Stomach smooth muscle (tissue), 2 donors: Measurements from ENCODE around the gene ELFN1.

Source experiments
- H3K27ac ChIP-seq: one replicate; pipeline ENCODE4 v1.7.0; 2013; ENCODE audit warnings: mild to moderate bottlenecking, low read length, inconsistent platforms
- H3K27me3 ChIP-seq, 2 donors: one replicate each; pipeline ENCODE4 v1.7.0; 2013; ENCODE audit warnings: low read length in 2 of 2; ENCODE audit not compliant: insufficient read depth in 2 of 2, control insufficient read depth in 1 of 2
- H3K36me3 ChIP-seq, 2 donors: one replicate each; pipeline ENCODE4 v1.7.0; 2013; ENCODE audit warnings: low read length in 2 of 2; ENCODE audit not compliant: control insufficient read depth in 2 of 2, insufficient read depth in 2 of 2
- H3K4me1 ChIP-seq: one replicate; pipeline ENCODE4 v1.7.0; 2013; ENCODE audit warnings: low read length; ENCODE audit not compliant: control insufficient read depth, insufficient read depth
- H3K4me3 ChIP-seq, 2 donors: one replicate each; pipeline ENCODE4 v1.7.0; 2013; ENCODE audit warnings: low read length in 2 of 2
- H3K9ac ChIP-seq, 2 donors: one replicate each; pipeline ENCODE4 v1.7.0; 2013; ENCODE audit warnings: low read length in 2 of 2, mild to moderate bottlenecking in 1 of 2
- H3K9me3 ChIP-seq, 2 donors: one replicate each; pipeline ENCODE4 v1.7.0; 2013; ENCODE audit warnings: low read length in 2 of 2; ENCODE audit not compliant: control insufficient read depth in 2 of 2
- donor health status: healthy.
- donor health status: Pancreatic carcinoma.

Gene ELFN1

DNA sequence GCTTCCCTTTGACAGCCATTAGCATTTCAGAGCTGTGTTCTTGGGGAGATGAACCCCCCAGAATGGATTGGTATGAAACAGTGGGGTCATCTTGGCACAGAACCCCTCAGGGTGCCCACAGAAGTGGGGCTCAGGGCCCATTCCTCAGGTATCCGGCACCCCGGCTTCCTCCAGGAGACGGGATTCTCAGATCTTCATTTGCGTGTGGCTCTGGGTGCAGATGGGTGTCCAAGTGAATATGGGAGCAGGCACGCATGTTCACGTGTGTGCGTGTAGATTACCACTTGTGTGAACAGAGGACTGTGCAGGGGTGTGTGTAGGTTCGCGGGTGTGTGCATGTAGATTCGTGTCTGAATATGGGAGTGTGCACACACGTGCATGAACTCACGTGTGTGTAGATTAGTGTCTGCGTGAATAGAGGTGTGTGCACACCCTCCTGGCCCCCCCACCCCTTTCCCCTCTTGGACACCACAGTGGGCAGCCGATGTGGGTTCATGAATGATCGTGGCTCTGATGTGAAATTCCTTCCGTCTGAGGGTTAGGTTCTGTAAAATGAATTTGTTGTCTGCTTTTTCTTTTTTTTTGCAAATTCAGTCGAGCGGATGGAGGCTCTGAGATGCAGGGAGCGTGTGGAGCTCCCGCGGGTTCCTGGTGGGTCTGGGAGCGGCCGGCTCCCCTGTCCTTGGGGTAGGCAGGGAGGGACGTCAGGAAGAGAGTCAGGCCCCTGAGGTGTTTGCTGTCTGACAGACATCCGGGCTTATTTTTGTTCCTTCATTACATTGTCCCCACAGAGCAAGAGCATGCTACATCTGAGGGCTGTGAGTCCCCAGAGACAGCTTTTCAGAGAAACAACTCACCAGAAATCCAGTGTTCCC is 7.4 kb downstream of the ELFN1 start:
- Histone ChIP-seq H3K9ac (no peak overlapping the region), H3K27ac (no peak overlapping the region), H3K4me1 (no peaks in the 10 kb centered on the region), H3K4me3 (no peak overlapping the region), H3K27me3 (peaks cover 16 to 32% of the 10 kb centered on the region in 2 donors), H3K36me3 (no peaks in the 10 kb centered on the region), H3K9me3 (no peaks in the 10 kb centered on the region)

DNA sequence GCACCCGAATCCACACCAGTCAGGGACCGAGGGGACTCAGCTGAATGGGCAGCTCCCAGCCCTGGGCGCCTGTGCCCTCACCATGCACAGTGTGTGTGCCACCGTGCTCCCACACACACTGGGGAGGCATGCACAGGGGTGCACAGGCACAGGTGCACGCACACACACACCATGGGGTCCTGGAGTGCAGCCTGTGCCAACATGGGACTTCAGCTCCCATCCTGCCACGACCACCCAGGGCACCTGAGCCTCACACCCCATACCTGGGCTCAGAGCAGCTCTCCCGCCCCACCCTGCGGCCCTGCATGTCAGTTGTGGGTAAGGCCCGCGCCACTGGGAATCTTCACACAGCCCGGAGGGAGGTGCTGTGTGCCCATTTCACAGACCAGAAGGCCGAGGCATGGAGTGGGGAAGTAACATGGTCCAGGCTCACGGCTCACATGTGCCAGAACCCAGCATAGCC is 8.0 kb downstream of the ELFN1 start:
- no peak overlapping the region for H3K27ac ChIP-seq
- H3K9me3 ChIP-seq = no peaks in the 10 kb centered on the region
- H3K27me3 ChIP-seq = peaks cover 16 to 25% of the 10 kb centered on the region in 2 donors
- H3K4me3 ChIP-seq = no peak overlapping the region
- H3K9ac ChIP-seq = no peak overlapping the region
- H3K36me3 ChIP-seq = no peaks in the 10 kb centered on the region
- H3K4me1 ChIP-seq = no peaks in the 10 kb centered on the region

- Histone ChIP-seq H3K27ac (no peak overlapping the region), H3K4me3 (no peak overlapping the region), H3K9ac (no peak overlapping the region), H3K36me3 (no peaks in the 10 kb centered on the region), H3K9me3 (peaks cover 0 to 2% of the 10 kb centered on the region in 2 donors), H3K27me3 (peaks cover 15 to 22% of the 10 kb centered on the region in 2 donors), H3K4me1 (no peaks in the 10 kb centered on the region)
Measured at GRCh38 chr7:1678571-1679325, 8.7 kb downstream of the ELFN1 start.

- no peaks in the 10 kb centered on the region for H3K4me1 ChIP-seq
- H3K9me3 ChIP-seq = peaks cover 4 to 6% of the 10 kb centered on the region in 2 donors
- H3K36me3 ChIP-seq = no peaks in the 10 kb centered on the region
Measured at GRCh38 chr7:1679326-1679965, 9.4 kb downstream of the ELFN1 start.

DNA sequence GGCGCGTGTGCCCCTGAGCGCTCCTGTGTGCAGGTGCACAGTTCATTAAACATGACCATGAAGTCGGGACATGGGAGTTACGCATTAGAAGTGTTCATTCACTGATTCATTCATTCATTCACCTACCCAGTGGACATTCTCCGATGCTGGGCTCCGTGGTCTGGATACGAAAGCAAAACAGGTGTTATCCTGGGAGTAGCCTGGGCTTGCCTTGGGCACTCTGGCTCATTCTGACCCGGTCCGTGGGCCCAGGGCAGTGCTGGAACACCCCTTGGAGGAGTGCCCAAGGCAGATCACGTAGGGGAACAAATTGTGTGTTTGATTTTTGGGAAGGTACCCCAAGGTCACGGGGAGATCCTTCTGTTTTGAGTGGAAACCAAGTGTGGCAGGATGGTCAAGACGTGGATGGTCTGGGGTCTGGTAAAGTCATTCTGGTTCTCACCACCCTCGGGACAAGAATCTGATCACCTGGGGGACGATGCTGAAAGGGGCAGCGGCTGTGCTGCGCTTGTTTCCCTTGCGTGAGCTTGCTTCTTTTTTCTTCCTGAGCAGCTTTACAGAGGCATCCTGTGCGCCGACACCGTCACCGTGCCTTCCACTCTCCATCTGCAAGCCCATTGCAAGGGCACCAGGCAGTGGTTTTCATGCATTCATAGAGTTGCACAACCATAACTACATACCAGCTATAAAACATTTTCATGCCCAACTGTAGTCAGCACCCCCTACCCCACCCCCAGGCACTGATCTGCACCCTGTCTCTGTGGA is 10.1 kb downstream of the ELFN1 start:
- no peak overlapping the region for H3K27ac ChIP-seq
- H3K27me3 ChIP-seq = peaks cover 8 to 10% of the 10 kb centered on the region in 2 donors
- peaks cover 4 to 6% of the 10 kb centered on the region in 2 donors for H3K9me3 ChIP-seq
- no peaks in the 10 kb centered on the region for H3K4me1 ChIP-seq
- H3K36me3 ChIP-seq = no peaks in the 10 kb centered on the region
- H3K9ac ChIP-seq = no peak overlapping the region
- H3K4me3 ChIP-seq = no peak overlapping the region

More at GRCh38 chr7:1679326-1679965, 9.4 kb downstream of the ELFN1 start:
- H3K27me3 ChIP-seq = peaks cover 9 to 15% of the 10 kb centered on the region in 2 donors
- H3K27ac ChIP-seq = no peak overlapping the region
- H3K4me3 ChIP-seq = no peak overlapping the region
- no peak overlapping the region for H3K9ac ChIP-seq

GRCh38 chr7:1681581-1681980 is 11.5 kb downstream of the ELFN1 start:
- no peak overlapping the region for H3K27ac ChIP-seq
- no peaks in the 10 kb centered on the region for H3K4me1 ChIP-seq
- peaks cover 0 to 2% of the 10 kb centered on the region in 2 donors for H3K27me3 ChIP-seq
- no peak overlapping the region for H3K9ac ChIP-seq
- H3K4me3 ChIP-seq = no peak overlapping the region
- H3K36me3 ChIP-seq = no peaks in the 10 kb centered on the region
- H3K9me3 ChIP-seq = peaks cover 4 to 6% of the 10 kb centered on the region in 2 donors

DNA sequence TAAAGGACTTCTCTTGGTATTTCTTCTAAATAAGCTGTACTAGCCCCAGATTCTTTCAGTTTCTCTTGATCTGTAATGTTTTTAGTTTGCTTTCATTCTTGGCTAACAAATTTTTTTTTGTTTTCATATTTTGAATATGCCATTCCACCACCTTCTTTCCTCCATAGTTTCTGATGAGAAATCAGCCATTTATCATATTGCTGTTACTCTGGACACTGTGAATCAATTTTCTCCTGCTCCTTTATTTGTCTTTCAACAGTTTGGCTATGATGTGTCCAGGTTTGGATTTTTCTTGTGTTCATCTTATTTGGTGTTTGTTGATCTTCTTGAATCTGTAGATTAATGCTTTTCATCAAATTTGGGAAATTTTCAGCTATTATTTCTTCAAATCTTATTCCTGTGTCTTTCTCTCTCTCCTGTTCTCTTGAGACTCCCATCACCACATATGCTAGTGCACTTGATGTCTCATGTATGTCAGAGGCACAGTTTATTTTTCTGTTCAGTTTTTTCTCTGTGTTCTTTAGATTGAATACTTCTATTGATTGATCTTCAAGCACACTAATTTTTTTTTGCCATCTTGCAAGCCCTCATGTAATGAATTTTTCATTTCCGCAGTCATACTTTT is 15.0 kb downstream of the ELFN1 start:
- no peaks in the 10 kb centered on the region for H3K36me3 ChIP-seq
- H3K27me3 ChIP-seq = no peaks in the 10 kb centered on the region
- H3K9me3 ChIP-seq = peaks cover 4 to 6% of the 10 kb centered on the region in 2 donors
- no peaks in the 10 kb centered on the region for H3K4me1 ChIP-seq
- H3K4me3 ChIP-seq = no peak overlapping the region
- no peak overlapping the region for H3K27ac ChIP-seq
- H3K9ac ChIP-seq = no peak overlapping the region

DNA sequence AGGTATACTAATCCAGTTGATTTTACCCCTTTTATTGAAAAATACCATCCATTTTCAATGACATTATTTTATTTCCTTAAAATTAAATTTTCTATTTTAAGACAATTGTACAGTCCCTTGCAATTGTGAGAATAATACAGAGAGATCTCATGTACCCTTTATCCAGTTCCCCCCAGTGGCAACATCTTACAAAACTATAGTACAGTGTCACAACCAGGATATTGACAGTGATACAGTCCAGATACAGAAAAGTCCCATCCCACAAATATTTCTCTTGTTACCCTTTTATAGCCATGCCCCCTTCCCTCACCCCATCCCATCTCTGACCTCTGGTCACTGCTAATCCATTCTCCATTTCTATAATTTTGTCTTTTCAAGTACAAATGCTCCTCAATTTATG is 18.5 kb downstream of the ELFN1 start:
- Histone ChIP-seq H3K4me3 (no peak overlapping the region), H3K9me3 (peaks cover 4 to 6% of the 10 kb centered on the region in 2 donors), H3K9ac (no peak overlapping the region), H3K27ac (no peak overlapping the region), H3K4me1 (peaks cover 20% of the 10 kb centered on the region), H3K27me3 (no peaks in the 10 kb centered on the region), H3K36me3 (no peaks in the 10 kb centered on the region)

- H3K4me3 ChIP-seq = no peak overlapping the region
- no peak overlapping the region for H3K27ac ChIP-seq
- H3K9me3 ChIP-seq = peaks cover 0 to 1% of the 10 kb centered on the region in 2 donors
- no peaks in the 10 kb centered on the region for H3K27me3 ChIP-seq
- H3K9ac ChIP-seq = no peak overlapping the region
- peaks cover 20% of the 10 kb centered on the region for H3K4me1 ChIP-seq
- H3K36me3 ChIP-seq = no peaks in the 10 kb centered on the region
Measured at GRCh38 chr7:1689311-1689710, 19.2 kb downstream of the ELFN1 start.
